ENCODE measurements around the gene PRPF19.

PRPF19 gene

GRCh38 chr11:60841797-60842667 is 64.4 kb downstream of the PRPF19 start, which contains the start of gene CCDC86:
Gene CCDC86, plus strand, starts transcription at chr11:60842113. Its CDS starts 12 bp downstream, at chr11:60842125.
- peak; percentile 92 for DNase-seq (ENCODE audit: low read depth)
